ENCODE measurements around the gene ZNF277.

- TF ChIP-seq CTCF (IDR thresholded peaks at IDR 0.05 in 2 of 3, conservative IDR thresholded peaks at IDR 0.05 in 1 of 3; ENCODE audit: control insufficient read depth in 2 of 3, extremely low read depth in 1 of 3, insufficient read depth in 1 of 3, low read depth in 3 of 3, low read length in 3 of 3) (no peak), BHLHE40 (IDR thresholded peaks at IDR 0.05; ENCODE audit: borderline replicate concordance in 1 of 2, low read depth in 2 of 2, low read length in 1 of 2) (no peak), EP300 (IDR thresholded peaks at IDR 0.05; ENCODE audit: borderline replicate concordance in 1 of 2, control insufficient read depth in 1 of 2, low read depth in 2 of 2, low read length in 2 of 2) (no peak), KAT2A (conservative IDR thresholded peaks at IDR 0.05; ENCODE audit: control insufficient read depth, low read depth, low read length) (no peak)
Observed at GRCh38 chr7:112157072-112157471, 49.4 kb upstream of the ZNF277 start.
